CD14-positive monocyte (primary cell): Measurements from ENCODE around the gene RABL6. TPM values are rescaled to one million over a fixed set of nuclear protein-coding genes. Genes with fewer than 3 reads are reported as not detected.
"Not testable (repeated sequence)": the region's sequence is repeated elsewhere in the genome, so short reads cannot be mapped to it uniquely, and the experiment has no call there.

Experiments used
- DNase-seq, 3 donors: peaks; one replicate each; pipeline ENCODE4 v3.0.0-alpha.2; 2011 to 2022
- H2AFZ ChIP-seq: 2 replicates; pipeline ENCODE4 v1.6.0; 2012; ENCODE audit warnings: mild to moderate bottlenecking, low read depth, low read length, inconsistent platforms; ENCODE audit not compliant: insufficient read depth, poor library complexity, severe bottlenecking
- H3K27ac ChIP-seq, 2 donors: 1 replicate in 1 of 2; 2 replicates in 1 of 2; pipeline ENCODE4 v1.5.1; 2012 to 2013; ENCODE audit warnings: low read length in 2 of 2, control low read depth in 1 of 2, inconsistent platforms in 1 of 2, low read depth in 1 of 2, mild to moderate bottlenecking in 1 of 2
- H3K27me3 ChIP-seq, 2 donors: one replicate each; pipeline versions ENCODE4 v1.6.0 to v1.6.1; 2011 to 2013; ENCODE audit warnings: low read length in 2 of 2; ENCODE audit not compliant: control insufficient read depth in 2 of 2, insufficient read depth in 2 of 2
- H3K36me3 ChIP-seq, 2 donors: replicated peaks in 1 of 2; 1 replicate in 1 of 2; 2 replicates in 1 of 2; pipeline versions ENCODE4 v1.5.1 to v1.6.1; 2012 to 2013; ENCODE audit warnings: low read length in 2 of 2, control low read depth in 1 of 2, inconsistent platforms in 1 of 2, mild to moderate bottlenecking in 1 of 2; ENCODE audit not compliant: insufficient read depth in 2 of 2, control insufficient read depth in 1 of 2
- H3K4me1 ChIP-seq, 2 donors: 1 replicate in 1 of 2; 2 replicates in 1 of 2; pipeline versions ENCODE4 v1.5.1 to v1.6.1; 2012 to 2013; ENCODE audit warnings: low read length in 2 of 2, control low read depth in 1 of 2, inconsistent platforms in 1 of 2, mild to moderate bottlenecking in 1 of 2, moderate library complexity in 1 of 2; ENCODE audit not compliant: insufficient read depth in 2 of 2, control insufficient read depth in 1 of 2
- H3K4me2 ChIP-seq: replicated peaks from 2 replicates; pipeline ENCODE3; 2012; ENCODE audit warnings: low read length, moderate library complexity, mild to moderate bottlenecking; ENCODE audit not compliant: poor library complexity, severe bottlenecking; ENCODE audit errors: extremely low read depth
- H3K4me3 ChIP-seq, 3 experiments: fragments of 200-600 bp in 1 of 3; sonication (generic) in 1 of 3; replicated peaks in 1 of 3; 1 replicate in 2 of 3; 2 replicates in 1 of 3; pipeline ENCODE4 v1.5.1; 2011 to 2013; ENCODE audit warnings: low read length in 3 of 3, mild to moderate bottlenecking in 3 of 3, control low read depth in 2 of 3, low read depth in 2 of 3, inconsistent platforms in 1 of 3, moderate library complexity in 1 of 3
- H3K79me2 ChIP-seq: 2 replicates; pipeline ENCODE4 v1.6.0; 2012; ENCODE audit warnings: mild to moderate bottlenecking, control low read depth, inconsistent platforms, low read length, moderate library complexity; ENCODE audit not compliant: insufficient read depth
- H3K9ac ChIP-seq: 2 replicates; pipeline ENCODE4 v1.6.0; 2017; ENCODE audit warnings: low read length, mild to moderate bottlenecking; ENCODE audit not compliant: insufficient read depth, poor library complexity, severe bottlenecking
- H3K9me3 ChIP-seq, 2 donors: replicated peaks in 1 of 2; 1 replicate in 1 of 2; 2 replicates in 1 of 2; pipeline versions ENCODE4 v1.5.1 to v1.6.1; 2012 to 2013; ENCODE audit warnings: low read length in 2 of 2, control low read depth in 1 of 2; ENCODE audit not compliant: control insufficient read depth in 1 of 2, insufficient read depth in 1 of 2
- H4K20me1 ChIP-seq: 2 replicates; pipeline ENCODE4 v1.6.0; 2012; ENCODE audit warnings: mild to moderate bottlenecking, low read length, control low read depth, moderate library complexity; ENCODE audit not compliant: insufficient read depth
- H3K27ac Mint-ChIP-seq, 7 donors: one replicate each; pipeline ENCODE4 v1.8.0; 2020; ENCODE audit warnings: mild to moderate bottlenecking in 7 of 7, mixed read lengths in 7 of 7, moderate library complexity in 6 of 7, inconsistent platforms in 2 of 7
- H3K27me3 Mint-ChIP-seq, 3 donors: one replicate each; pipeline ENCODE4 v1.8.0; 2021 to 2022; ENCODE audit warnings: low read depth in 3 of 3, mild to moderate bottlenecking in 3 of 3, mixed read lengths in 3 of 3, moderate library complexity in 3 of 3, inconsistent platforms in 1 of 3
- H3K36me3 Mint-ChIP-seq, 2 donors: one replicate each; pipeline ENCODE4 v1.8.0; 2020; ENCODE audit warnings: mixed read lengths in 2 of 2, inconsistent platforms in 1 of 2, mild to moderate bottlenecking in 1 of 2
- H3K4me1 Mint-ChIP-seq: one replicate; pipeline ENCODE4 v1.8.0; 2020; ENCODE audit warnings: mild to moderate bottlenecking, mixed read lengths
- H3K4me3 Mint-ChIP-seq, 2 donors: one replicate each; pipeline ENCODE4 v1.8.0; 2020; ENCODE audit warnings: mild to moderate bottlenecking in 2 of 2, mixed read lengths in 2 of 2, moderate library complexity in 1 of 2
- H3K9me3 Mint-ChIP-seq, 7 donors: one replicate each; pipeline ENCODE4 v1.8.0; 2020 to 2022; ENCODE audit warnings: mixed read lengths in 7 of 7, mild to moderate bottlenecking in 6 of 7, moderate library complexity in 6 of 7, inconsistent platforms in 2 of 7
- CTCF ChIP-seq: fragments of 200-600 bp; IDR thresholded peaks from one replicate; pipeline ENCODE4 v1.8.0; 2022; ENCODE audit warnings: antibody characterized with exemption, mild to moderate bottlenecking
- WGBS: methylation state at CpG from one replicate; pipeline ENCODE4 v1.1.5; 2013; ENCODE audit warnings: missing lambda C conversion rate; ENCODE audit not compliant: insufficient coverage; 5-methylcytosine and 5-hydroxymethylcytosine counted together
- intact Hi-C, 2 donors: fragments of 100-400 bp; cut with micrococcal nuclease; formaldehyde crosslinking; loops; one replicate each; pipeline versions ENCODE4 v1.15.0 to v1.15.1; 2023
- polyA plus RNA-seq, 3 donors: library from polyadenylated mRNA; depleted of rRNA in 1 of 3; unstranded in 2 of 3; stranded (reverse) in 1 of 3; fragments of 300-500 nt in 2 of 3; fragments of >200 nt in 1 of 3; fragmentation: Illumina TruSeq in 2 of 3; gene quantifications; 1 replicate in 2 of 3; 2 replicates in 1 of 3; pipeline ENCODE4 v1.2.3, GENCODE V29; 2012 to 2021

Gene RABL6
- polyA plus RNA-seq, 3 donors: 6.7 to 30.9 (median 8.1) TPM

GRCh38 chr9:136840140-136840876, 32.6 kb downstream of the RABL6 start:
- no peak overlapping the region for H2AFZ ChIP-seq
- Mint-ChIP-seq H3K27ac (peak overlapping the region in 4 of 7 donors; percentile 54 to 85 (median 78)), H3K9me3 (peaks cover 0 to 8% (median 4%) of the 10 kb centered on the region in 7 donors), H3K27me3 (peaks cover 11 to 31% (median 22%) of the 10 kb centered on the region in 3 donors), H3K4me1 (peaks cover 8% of the 10 kb centered on the region), H3K4me3 (no peak overlapping the region), H3K36me3 (peaks cover 18 to 46% of the 10 kb centered on the region in 2 donors)
- no peaks in the 10 kb centered on the region for H4K20me1 ChIP-seq
- H3K79me2 ChIP-seq: no peaks in the 10 kb centered on the region
- no peak overlapping the region for H3K4me3 ChIP-seq
- H3K9me3 ChIP-seq: no peaks in the 10 kb centered on the region
- H3K9ac ChIP-seq: no peak overlapping the region
- no peak overlapping the region for H3K4me2 ChIP-seq
- H3K36me3 ChIP-seq: peaks cover 30 to 35% of the 10 kb centered on the region in 2 donors
- intact Hi-C loops: loop anchor here (5.0 to 10.0 kb wide), 3 partner anchors 33 to 192 kb away; partner anchors contain the start of genes C8G (in 1 of the 2), FBXW5 (in 1 of the 2), FUT7 (in 1 of the 2) and RABL6 (in 1 of the 2)
- WGBS: 91% methylated on average over 32 of the region's 32 CpGs
- peaks cover 3 to 25% of the 10 kb centered on the region in 2 donors for H3K27me3 ChIP-seq
- H3K4me1 ChIP-seq: peaks cover 15 to 25% of the 10 kb centered on the region in 2 donors
- no peak for DNase-seq
- TF ChIP-seq CTCF: no peak
- no peak overlapping the region for H3K27ac ChIP-seq

GRCh38 chr9:136840877-136841645, 33.3 kb downstream of the RABL6 start:
- intact Hi-C loops: loop anchor here (5.0 to 10.0 kb wide), 3 partner anchors 34 to 191 kb away; partner anchors contain the start of genes C8G (in 1 of the 2), FBXW5 (in 1 of the 2), FUT7 (in 1 of the 2) and RABL6 (in 1 of the 2)
- Mint-ChIP-seq H3K4me3 (no peak overlapping the region), H3K9me3 (peaks cover 0 to 12% (median 6%) of the 10 kb centered on the region in 7 donors), H3K36me3 (peaks cover 18 to 39% of the 10 kb centered on the region in 2 donors), H3K27me3 (peaks cover 16 to 39% (median 27%) of the 10 kb centered on the region in 3 donors), H3K4me1 (peaks cover 8% of the 10 kb centered on the region), H3K27ac (no peak overlapping the region)
- no peak for DNase-seq
- Histone ChIP-seq H3K27ac (no peak overlapping the region), H3K27me3 (peaks cover 8 to 27% of the 10 kb centered on the region in 2 donors), H3K4me3 (no peak overlapping the region), H3K79me2 (no peaks in the 10 kb centered on the region), H3K9me3 (no peaks in the 10 kb centered on the region), H4K20me1 (no peaks in the 10 kb centered on the region), H3K36me3 (peaks cover 24 to 28% of the 10 kb centered on the region in 2 donors), H3K4me1 (peaks cover 15 to 25% of the 10 kb centered on the region in 2 donors), H2AFZ (no peak overlapping the region), H3K4me2 (no peak overlapping the region), H3K9ac (no peak overlapping the region)
- TF ChIP-seq CTCF: no peak
- 90% methylated on average over 18 of the region's 28 CpGs for WGBS

GRCh38 chr9:136841646-136842379, 34.1 kb downstream of the RABL6 start:
- H3K4me2 ChIP-seq: peak overlapping the region; percentile 72
- intact Hi-C loops: loop anchor here (5.0 to 10.0 kb wide), 3 partner anchors 35 to 190 kb away; partner anchors contain the start of genes C8G (in 1 of the 2), FBXW5 (in 1 of the 2), FUT7 (in 1 of the 2) and RABL6 (in 1 of the 2)
- H4K20me1 ChIP-seq, H3K79me2 ChIP-seq, DNase-seq, H3K9ac ChIP-seq, H3K9me3 ChIP-seq, H3K27ac Mint-ChIP-seq, H3K27ac ChIP-seq: not testable (repeated sequence)
- Mint-ChIP-seq H3K27me3 (peaks cover 21 to 45% (median 32%) of the 10 kb centered on the region in 3 donors), H3K4me3 (peak overlapping the region; percentile 70 to 86), H3K4me1 (peaks cover 12% of the 10 kb centered on the region), H3K9me3 (peaks cover 0 to 15% (median 9%) of the 10 kb centered on the region in 7 donors), H3K36me3 (peaks cover 18 to 32% of the 10 kb centered on the region in 2 donors)
- H3K27me3 ChIP-seq: peaks cover 12 to 31% of the 10 kb centered on the region in 2 donors
- H3K4me3 ChIP-seq: peak overlapping the region in 1 of 3 experiments; percentile 74
- H2AFZ ChIP-seq: peak overlapping the region; percentile 78
- peaks cover 18 to 22% of the 10 kb centered on the region in 2 donors for H3K36me3 ChIP-seq
- peaks cover 15 to 31% of the 10 kb centered on the region in 2 donors for H3K4me1 ChIP-seq
- WGBS: 78% methylated on average over 5 of the region's 16 CpGs
